Activated naive CD4-positive, alpha-beta T cell treated with anti-CD3 and anti-CD28 coated beads, Interleukin-2, amount 50 U/mL, for 16 hours (primary cell): ENCODE data around the gene ATP5MC3.
A peak's percentile ranks its signal among the peaks of the same experiment; 100 is the strongest.
"Not testable (repeated sequence)": the region's sequence is repeated elsewhere in the genome, so short reads cannot be mapped to it uniquely, and the experiment has no call there.

ENCODE experiments used
- DNase-seq: peaks from one replicate; pipeline ENCODE4 v3.0.0-alpha.2; 2020

The ATP5MC3 gene

GRCh38 chr2:175181104-175181876 is at the start of gene ATP5MC3:
ATP5MC3 (minus strand) TSS chr2:175181710; CDS start chr2:175181393, 317 bp downstream.
- peak; percentile 90 for DNase-seq

- DNase-seq = not testable (repeated sequence)
These were observed 47.1 kb upstream of the ATP5MC3 start for GRCh38 chr2:175228601-175229000.

GRCh38 chr2:175228179-175228578 is 46.7 kb upstream of the ATP5MC3 start:
- no peak for DNase-seq

- DNase-seq = no peak
These were observed 45.9 kb upstream of the ATP5MC3 start for GRCh38 chr2:175227393-175227792.

GRCh38 chr2:175220075-175220474 is 38.6 kb upstream of the ATP5MC3 start:
- no peak for DNase-seq

GRCh38 chr2:175218551-175218950 is 37.0 kb upstream of the ATP5MC3 start:
- DNase-seq = no peak

- DNase-seq = no peak
These were observed 26.4 kb upstream of the ATP5MC3 start for GRCh38 chr2:175207741-175208438.

- no peak for DNase-seq
These were observed 25.4 kb upstream of the ATP5MC3 start for GRCh38 chr2:175206866-175207265.

GRCh38 chr2:175205523-175205922 is 24.0 kb upstream of the ATP5MC3 start:
- DNase-seq = no peak

GRCh38 chr2:175203621-175204496 is 22.3 kb upstream of the ATP5MC3 start:
- DNase-seq = peak; percentile 40

- no peak for DNase-seq
These were observed 13.5 kb upstream of the ATP5MC3 start for GRCh38 chr2:175195012-175195411.

- no peak for DNase-seq
These were observed 7.3 kb upstream of the ATP5MC3 start for GRCh38 chr2:175188761-175189160.

GRCh38 chr2:175187378-175187777 is 5.9 kb upstream of the ATP5MC3 start:
- DNase-seq = no peak

GRCh38 chr2:175183674-175184073 is 2.2 kb upstream of the ATP5MC3 start:
- DNase-seq = no peak

GRCh38 chr2:175181877-175182308 is 383 bp upstream of the ATP5MC3 start:
- no peak for DNase-seq

- peak; percentile 57 for DNase-seq
These were observed 808 bp downstream of the ATP5MC3 start for GRCh38 chr2:175180701-175181103.

- DNase-seq = no peak
These were observed 4.9 kb downstream of the ATP5MC3 start for GRCh38 chr2:175176624-175177023.

GRCh38 chr2:175175896-175176295 is 5.6 kb downstream of the ATP5MC3 start:
- no peak for DNase-seq

GRCh38 chr2:175175320-175175719 is 6.2 kb downstream of the ATP5MC3 start:
- no peak for DNase-seq

- no peak for DNase-seq
These were observed 10.7 kb downstream of the ATP5MC3 start for GRCh38 chr2:175170659-175171304.

GRCh38 chr2:175169191-175169590 is 12.3 kb downstream of the ATP5MC3 start:
- no peak for DNase-seq

- no peak for DNase-seq
These were observed 13.0 kb downstream of the ATP5MC3 start for GRCh38 chr2:175168564-175168945.
